Ecto neural progenitor cell (in vitro differentiated cells): ENCODE measurements around the gene FLACC1.
A peak's percentile ranks its signal among the peaks of the same experiment; 100 is the strongest.
"Not testable (repeated sequence)": the region's sequence is repeated elsewhere in the genome, so short reads cannot be mapped to it uniquely, and the experiment has no call there.

Source experiments
- DNase-seq: peaks from one replicate; pipeline ENCODE4 v3.0.0-alpha.2; 2018; ENCODE audit warnings: low spot score

Gene FLACC1

GRCh38 chr2:201357221-201357620, at the start of gene FLACC1:
TSS of gene FLACC1 (minus strand) at chr2:201357345. CDS start at chr2:201351404, 5,941 bp downstream.
- peak; percentile 63 for DNase-seq

- DNase-seq = no peak
Observed at GRCh38 chr2:201406077-201406662, 49.0 kb upstream of the FLACC1 start.

- DNase-seq = no peak
Observed at GRCh38 chr2:201404699-201405280, 47.6 kb upstream of the FLACC1 start.

GRCh38 chr2:201403880-201404279, 46.7 kb upstream of the FLACC1 start:
- no peak for DNase-seq

GRCh38 chr2:201402651-201403562, 45.8 kb upstream of the FLACC1 start:
- no peak for DNase-seq

- no peak for DNase-seq
Observed at GRCh38 chr2:201401815-201402214, 44.7 kb upstream of the FLACC1 start.

- DNase-seq = no peak
Observed at GRCh38 chr2:201396595-201396994, 39.5 kb upstream of the FLACC1 start.

- DNase-seq = no peak
Observed at GRCh38 chr2:201383136-201383535, 26.0 kb upstream of the FLACC1 start.

- DNase-seq = no peak
Observed at GRCh38 chr2:201378496-201379397, 21.6 kb upstream of the FLACC1 start.

- no peak for DNase-seq
Observed at GRCh38 chr2:201377218-201377617, 20.1 kb upstream of the FLACC1 start.

GRCh38 chr2:201369775-201370174, 12.6 kb upstream of the FLACC1 start:
- no peak for DNase-seq

GRCh38 chr2:201369318-201369717, 12.2 kb upstream of the FLACC1 start:
- not testable (repeated sequence) for DNase-seq

GRCh38 chr2:201366146-201366545, 9.0 kb upstream of the FLACC1 start:
- no peak for DNase-seq

GRCh38 chr2:201363857-201364560, 6.9 kb upstream of the FLACC1 start:
- no peak for DNase-seq

GRCh38 chr2:201362396-201362795, 5.3 kb upstream of the FLACC1 start:
- DNase-seq = no peak

- no peak for DNase-seq
Observed at GRCh38 chr2:201361078-201361733, 4.1 kb upstream of the FLACC1 start.

GRCh38 chr2:201360256-201360655, 3.1 kb upstream of the FLACC1 start:
- DNase-seq = no peak

GRCh38 chr2:201358684-201359083, 1.5 kb upstream of the FLACC1 start:
- DNase-seq = no peak

- no peak for DNase-seq
Observed at GRCh38 chr2:201353116-201353515, 4.0 kb downstream of the FLACC1 start.

GRCh38 chr2:201350879-201351278, 6.3 kb downstream of the FLACC1 start:
- DNase-seq = no peak

- no peak for DNase-seq
Observed at GRCh38 chr2:201349601-201350000, 7.5 kb downstream of the FLACC1 start.
